Activated CD8-positive, alpha-beta T cell treated with anti-CD3 and anti-CD28 coated beads for 36 hours (primary cell): Measurements from ENCODE around the gene CACNA1C. TPM values are rescaled to one million over a fixed set of nuclear protein-coding genes. Genes with fewer than 3 reads are reported as not detected.

Experiments
- ATAC-seq: fragments of 200-7000 bp; cut with Tn5 transposase; one replicate; pipeline ENCODE4 v1.10.0; 2021; ENCODE audit warnings: mild to moderate bottlenecking, moderate library complexity
- CTCF ChIA-PET: fragments of 350-600 bp; sonication (Branson Sonifier 250); formaldehyde crosslinking; loops from one replicate; lab custom pipeline; 2021; ENCODE audit warnings: antibody characterized with exemption; lab: Charles Lee
- POLR2A ChIA-PET: fragments of 350-600 bp; sonication (Branson Sonifier 250); formaldehyde crosslinking; loops from one replicate; lab custom pipeline; 2021; ENCODE audit warnings: antibody characterized with exemption; lab: Charles Lee
- DNase-seq: peaks from one replicate; pipeline ENCODE4 v3.0.0-alpha.2; 2020
- H3K27ac Mint-ChIP-seq: one replicate; pipeline ENCODE4 v1.8.0; 2021; ENCODE audit warnings: mild to moderate bottlenecking, mixed read lengths
- H3K27me3 Mint-ChIP-seq: one replicate; pipeline ENCODE4 v1.8.0; 2021; ENCODE audit warnings: mixed read lengths
- H3K36me3 Mint-ChIP-seq: one replicate; pipeline ENCODE4 v1.8.0; 2021; ENCODE audit warnings: low read depth, mixed read lengths
- H3K4me1 Mint-ChIP-seq: one replicate; pipeline ENCODE4 v1.8.0; 2021; ENCODE audit warnings: low read depth, mixed read lengths
- H3K4me3 Mint-ChIP-seq: one replicate; pipeline ENCODE4 v1.8.0; 2021; ENCODE audit warnings: mild to moderate bottlenecking, moderate library complexity, mixed read lengths
- H3K9me3 Mint-ChIP-seq: one replicate; pipeline ENCODE4 v1.8.0; 2021; ENCODE audit warnings: mixed read lengths
- intact Hi-C: fragments of 100-400 bp; cut with micrococcal nuclease; formaldehyde crosslinking; loops from one replicate; pipeline ENCODE4 v1.10.0; 2022
- total RNA-seq, 2 experiments: library from RNA; stranded (reverse); gene quantifications; one replicate each; pipeline ENCODE4 v1.2.3, GENCODE V29; 2021
- TF ChIP-seq, protein P1 (sequence below): fragments of 200-600 bp; IDR thresholded peaks from one replicate; pipeline ENCODE4 v1.8.0; 2022; ENCODE audit warnings: antibody characterized with exemption, mild to moderate bottlenecking

The CACNA1C gene
- total RNA-seq, 2 experiments from 2014 or later, result 0.02 to 0.05 TPM

DNA sequence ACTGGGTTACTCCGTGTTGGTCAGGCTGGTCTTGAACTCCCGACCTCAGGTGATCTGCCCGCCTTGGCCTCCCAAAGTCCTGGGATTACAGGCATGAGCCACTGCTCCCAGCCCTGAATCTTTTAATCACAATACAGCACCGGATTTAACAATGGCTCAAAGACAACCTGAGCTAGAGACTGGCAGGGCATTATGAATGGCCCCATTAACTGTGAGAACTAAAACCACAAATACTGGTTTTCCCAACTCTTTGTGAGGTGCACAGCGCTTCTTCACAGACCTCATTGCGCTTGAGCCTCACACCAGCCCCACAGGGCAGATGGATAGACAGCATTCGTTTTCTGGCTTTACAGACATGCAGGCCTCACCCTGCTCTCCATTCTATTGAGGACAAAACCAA lies 634.9 kb downstream of the CACNA1C start:
- ChIA-PET CTCF (interaction anchor here (1.2 to 2.2 kb wide), 2 partner anchors 97 to 127 kb away, joined by 3 to 7 read pairs; no protein-coding TSS in a partner anchor), POLR2A (no interaction called here)
- TF ChIP-seq, protein P1, sequence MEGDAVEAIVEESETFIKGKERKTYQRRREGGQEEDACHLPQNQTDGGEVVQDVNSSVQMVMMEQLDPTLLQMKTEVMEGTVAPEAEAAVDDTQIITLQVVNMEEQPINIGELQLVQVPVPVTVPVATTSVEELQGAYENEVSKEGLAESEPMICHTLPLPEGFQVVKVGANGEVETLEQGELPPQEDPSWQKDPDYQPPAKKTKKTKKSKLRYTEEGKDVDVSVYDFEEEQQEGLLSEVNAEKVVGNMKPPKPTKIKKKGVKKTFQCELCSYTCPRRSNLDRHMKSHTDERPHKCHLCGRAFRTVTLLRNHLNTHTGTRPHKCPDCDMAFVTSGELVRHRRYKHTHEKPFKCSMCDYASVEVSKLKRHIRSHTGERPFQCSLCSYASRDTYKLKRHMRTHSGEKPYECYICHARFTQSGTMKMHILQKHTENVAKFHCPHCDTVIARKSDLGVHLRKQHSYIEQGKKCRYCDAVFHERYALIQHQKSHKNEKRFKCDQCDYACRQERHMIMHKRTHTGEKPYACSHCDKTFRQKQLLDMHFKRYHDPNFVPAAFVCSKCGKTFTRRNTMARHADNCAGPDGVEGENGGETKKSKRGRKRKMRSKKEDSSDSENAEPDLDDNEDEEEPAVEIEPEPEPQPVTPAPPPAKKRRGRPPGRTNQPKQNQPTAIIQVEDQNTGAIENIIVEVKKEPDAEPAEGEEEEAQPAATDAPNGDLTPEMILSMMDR, result no peak
- H3K9me3 Mint-ChIP-seq, result peaks cover 1% of the 10 kb centered on the region
- no peak for DNase-seq
- H3K4me1 Mint-ChIP-seq, result peaks cover 27% of the 10 kb centered on the region
- H3K27me3 Mint-ChIP-seq, result no peaks in the 10 kb centered on the region
- H3K36me3 Mint-ChIP-seq, result peaks cover 3% of the 10 kb centered on the region
- H3K4me3 Mint-ChIP-seq, result no peak overlapping the region
- H3K27ac Mint-ChIP-seq, result no peak overlapping the region
- intact Hi-C loops, result no loop called here
- no peak for ATAC-seq

DNA sequence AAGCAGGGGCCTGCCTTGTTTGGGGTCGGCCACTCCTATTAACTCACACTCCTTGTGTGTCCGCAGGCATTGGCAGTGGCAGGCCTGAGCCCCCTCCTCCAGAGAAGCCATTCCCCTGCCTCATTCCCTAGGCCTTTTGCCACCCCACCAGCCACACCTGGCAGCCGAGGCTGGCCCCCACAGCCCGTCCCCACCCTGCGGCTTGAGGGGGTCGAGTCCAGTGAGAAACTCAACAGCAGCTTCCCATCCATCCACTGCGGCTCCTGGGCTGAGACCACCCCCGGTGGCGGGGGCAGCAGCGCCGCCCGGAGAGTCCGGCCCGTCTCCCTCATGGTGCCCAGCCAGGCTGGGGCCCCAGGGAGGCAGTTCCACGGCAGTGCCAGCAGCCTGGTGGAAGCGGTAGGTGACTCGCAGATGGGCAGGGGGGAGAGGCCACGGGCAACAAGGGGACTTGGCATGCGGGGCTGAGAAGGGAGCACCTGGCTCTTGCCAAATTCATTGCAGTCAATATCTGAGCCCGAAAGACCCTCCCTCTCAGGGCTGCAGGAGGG lies 635.7 kb downstream of the CACNA1C start:
- Mint-ChIP-seq H3K36me3 (peaks cover 2% of the 10 kb centered on the region), H3K4me3 (no peak overlapping the region), H3K27me3 (no peaks in the 10 kb centered on the region), H3K27ac (no peak overlapping the region), H3K4me1 (peaks cover 28% of the 10 kb centered on the region), H3K9me3 (no peaks in the 10 kb centered on the region)
- TF ChIP-seq, protein P1, result no peak
- ChIA-PET POLR2A (no interaction called here), CTCF (interaction anchor here (1.2 kb wide), 1 partner anchor 126 kb away, joined by 3 read pairs; no protein-coding TSS in a partner anchor)
- no peak for DNase-seq
- intact Hi-C loops, result no loop called here
- no peak for ATAC-seq

DNA sequence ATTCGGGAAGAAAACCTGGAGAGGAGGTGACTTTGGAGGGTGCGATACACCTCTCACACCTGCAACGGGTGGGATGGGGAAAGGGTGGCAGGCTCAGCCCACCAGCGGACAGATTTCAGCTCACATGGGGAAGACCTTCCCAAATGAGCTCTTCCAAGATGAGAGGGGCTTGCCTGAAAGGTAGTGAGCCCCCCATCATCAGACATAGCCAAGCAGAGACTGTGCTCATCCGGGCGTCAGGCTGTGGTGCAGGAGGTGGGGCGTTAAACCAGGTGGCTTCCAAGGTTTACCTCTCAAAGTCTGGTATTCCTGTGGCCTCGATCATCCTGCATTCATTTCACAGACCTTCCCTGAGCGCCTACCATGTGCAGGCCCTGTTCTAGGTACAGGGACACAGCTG lies 636.6 kb downstream of the CACNA1C start:
- TF ChIP-seq, protein P1, result no peak
- Mint-ChIP-seq H3K27ac (no peak overlapping the region), H3K27me3 (no peaks in the 10 kb centered on the region), H3K4me1 (peaks cover 32% of the 10 kb centered on the region), H3K4me3 (peak overlapping the region; percentile 82), H3K36me3 (peaks cover 2% of the 10 kb centered on the region), H3K9me3 (no peaks in the 10 kb centered on the region)
- intact Hi-C loops, result no loop called here
- no peak for DNase-seq
- no peak for ATAC-seq
- POLR2A ChIA-PET, result no interaction called here
- CTCF ChIA-PET, result interaction anchor here (5.4 kb wide), 1 partner anchor 95 kb away, joined by 37 read pairs; no protein-coding TSS in a partner anchor

DNA sequence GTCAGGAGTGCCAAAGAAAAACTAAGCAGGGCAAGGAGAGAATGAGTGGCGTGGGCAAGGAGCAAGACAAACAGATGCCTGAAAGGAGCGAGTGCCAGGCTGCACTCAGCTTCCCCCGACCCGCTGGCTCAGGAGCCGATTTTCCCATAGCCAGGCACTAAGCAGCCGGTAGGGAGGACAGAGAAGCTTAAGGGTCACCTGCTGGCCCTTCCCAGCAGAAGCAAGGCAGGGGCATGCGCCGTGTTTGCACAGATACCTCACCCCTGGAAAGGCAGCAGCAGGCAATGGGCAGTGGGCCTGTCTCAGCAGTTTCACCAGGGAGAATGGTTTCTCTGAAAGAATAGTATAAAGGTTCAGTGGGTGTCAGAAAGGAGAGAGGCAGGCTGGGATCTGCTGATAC lies 637.1 kb downstream of the CACNA1C start:
- peaks cover 2% of the 10 kb centered on the region for H3K36me3 Mint-ChIP-seq
- intact Hi-C loops, result no loop called here
- ATAC-seq (no peak), DNase-seq (no peak)
- POLR2A ChIA-PET, result interaction anchor here (0.8 kb wide), 1 partner anchor 44 kb away, joined by 3 read pairs; no protein-coding TSS in a partner anchor
- H3K9me3 Mint-ChIP-seq, result no peaks in the 10 kb centered on the region
- TF ChIP-seq, protein P1, result no peak
- CTCF ChIA-PET, result interaction anchor here (5.4 kb wide), 1 partner anchor 95 kb away, joined by 37 read pairs; no protein-coding TSS in a partner anchor
- H3K4me1 Mint-ChIP-seq, result peaks cover 32% of the 10 kb centered on the region
- H3K27ac Mint-ChIP-seq, result no peak overlapping the region
- no peaks in the 10 kb centered on the region for H3K27me3 Mint-ChIP-seq
- H3K4me3 Mint-ChIP-seq, result peak overlapping the region; percentile 82

DNA sequence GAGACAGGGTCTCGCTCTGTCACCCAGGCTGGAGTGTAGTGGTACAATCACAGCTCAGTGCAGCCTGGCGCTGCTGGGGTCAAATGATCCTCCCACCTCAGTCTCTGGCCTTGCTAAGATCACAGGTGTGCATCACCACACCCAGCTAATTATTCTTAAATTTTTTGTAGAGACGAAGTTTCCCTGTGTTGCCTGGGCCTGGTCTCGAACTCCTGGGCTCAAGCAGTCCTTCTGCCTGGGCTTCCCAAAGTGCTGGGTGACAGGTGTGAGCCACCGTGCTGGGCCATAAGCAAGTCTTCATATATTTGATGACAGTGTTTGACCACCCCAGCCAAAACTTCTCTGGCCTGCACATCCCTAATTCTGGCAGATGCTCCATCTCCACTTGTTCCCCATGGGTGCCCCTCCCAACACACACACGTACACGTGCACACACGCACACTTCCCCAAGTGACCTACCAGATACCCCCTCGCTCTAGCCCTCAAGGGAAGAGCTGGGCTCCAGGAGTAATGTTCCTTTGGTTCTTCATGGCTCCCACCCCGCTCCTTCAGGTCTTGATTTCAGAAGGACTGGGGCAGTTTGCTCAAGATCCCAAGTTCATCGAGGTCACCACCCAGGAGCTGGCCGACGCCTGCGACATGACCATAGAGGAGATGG lies 637.7 kb downstream of the CACNA1C start:
- Mint-ChIP-seq H3K27me3 (no peaks in the 10 kb centered on the region), H3K4me1 (peaks cover 32% of the 10 kb centered on the region), H3K4me3 (peak overlapping the region; percentile 82), H3K36me3 (peaks cover 2% of the 10 kb centered on the region), H3K27ac (peak overlapping the region; percentile 90), H3K9me3 (no peaks in the 10 kb centered on the region)
- ATAC-seq, result no peak
- TF ChIP-seq, protein P1, result no peak
- CTCF ChIA-PET, result interaction anchor here (1.3 to 5.4 kb wide), 5 partner anchors 25 to 110 kb away, joined by 3 to 37 read pairs (median 5); no protein-coding TSS in a partner anchor
- no peak for DNase-seq
- POLR2A ChIA-PET, result interaction anchor here (0.8 to 1.7 kb wide), 6 partner anchors 8 to 1000 kb away, joined by 3 to 13 read pairs (median 4); partner anchors contain the start of genes ADIPOR2 and FKBP4
- intact Hi-C loops, result no loop called here
